Keratinocyte (primary cell): ENCODE measurements around the gene SRSF4. TPM values are rescaled to one million over a fixed set of nuclear protein-coding genes. Genes with fewer than 3 reads are reported as not detected.

Source experiments
- DNase-seq: peaks from one replicate; pipeline ENCODE4 v3.0.0-alpha.2; 2011; ENCODE audit warnings: low read depth, missing footprints, low spot score
- FAIRE-seq: peaks from 2 replicates; lab custom pipeline; 2011; peaks lifted over from hg19 to GRCh38; lab: Jason Lieb, UNC
- H2AFZ ChIP-seq: 2 replicates; pipeline ENCODE4 v1.6.0; 2012; ENCODE audit warnings: low read length, control low read depth, inconsistent platforms; ENCODE audit not compliant: control insufficient read depth
- H3K27ac ChIP-seq: 2 replicates; pipeline ENCODE4 v1.5.1; 2011; ENCODE audit warnings: low read length; ENCODE audit not compliant: control insufficient read depth, insufficient read depth
- H3K27me3 ChIP-seq: 3 replicates; pipeline ENCODE4 v1.6.0; 2011; ENCODE audit warnings: low read length; ENCODE audit not compliant: control insufficient read depth, insufficient read depth; ENCODE audit errors: extremely low read depth
- H3K36me3 ChIP-seq, 2 experiments: 2 replicates in 1 of 2; 3 replicates in 1 of 2; pipeline ENCODE4 v1.5.1; 2011; ENCODE audit warnings: low read length in 2 of 2, mild to moderate bottlenecking in 1 of 2; ENCODE audit not compliant: control insufficient read depth in 2 of 2, insufficient read depth in 2 of 2; ENCODE audit errors: extremely low read depth in 1 of 2
- H3K4me1 ChIP-seq: 3 replicates; pipeline ENCODE4 v1.5.1; 2011; ENCODE audit warnings: low read length; ENCODE audit not compliant: control insufficient read depth, insufficient read depth; ENCODE audit errors: extremely low read depth
- H3K4me2 ChIP-seq: 3 replicates; pipeline ENCODE4 v1.6.0; 2011; ENCODE audit warnings: low read depth, low read length; ENCODE audit not compliant: control insufficient read depth, insufficient read depth; ENCODE audit errors: extremely low read depth
- H3K4me3 ChIP-seq, 3 experiments: fragments of 200-600 bp in 1 of 3; sonication (generic) in 1 of 3; 2 replicates in 2 of 3; 3 replicates in 1 of 3; pipeline ENCODE4 v1.5.1; 2011 to 2016; ENCODE audit warnings: low read length in 3 of 3, mild to moderate bottlenecking in 3 of 3, control low read depth in 2 of 3, inconsistent platforms in 1 of 3, low read depth in 1 of 3, mixed read lengths in 1 of 3, mixed run types in 1 of 3, moderate library complexity in 1 of 3; ENCODE audit not compliant: control insufficient read depth in 2 of 3, insufficient read depth in 2 of 3; ENCODE audit errors: extremely low read depth in 1 of 3
- H3K79me2 ChIP-seq: 2 replicates; pipeline ENCODE4 v1.6.0; 2012; ENCODE audit warnings: low read length; ENCODE audit not compliant: control insufficient read depth, insufficient read depth
- H3K9ac ChIP-seq: 3 replicates; pipeline ENCODE4 v1.6.0; 2011; ENCODE audit warnings: low read length; ENCODE audit not compliant: control insufficient read depth, insufficient read depth; ENCODE audit errors: extremely low read depth
- H3K9me1 ChIP-seq: 3 replicates; pipeline ENCODE4 v1.6.0; 2011; ENCODE audit warnings: low read length; ENCODE audit not compliant: control insufficient read depth, insufficient read depth; ENCODE audit errors: extremely low read depth
- H3K9me3 ChIP-seq: 2 replicates; pipeline ENCODE4 v1.5.1; 2012; ENCODE audit warnings: low read depth, low read length; ENCODE audit not compliant: control insufficient read depth
- H4K20me1 ChIP-seq: 3 replicates; pipeline ENCODE4 v1.6.0; 2011; ENCODE audit warnings: low read length; ENCODE audit not compliant: control insufficient read depth, insufficient read depth; ENCODE audit errors: extremely low read depth
- CTCF ChIP-seq, 3 experiments: IDR thresholded peaks in 1 of 3; conservative IDR thresholded peaks in 1 of 3; optimal IDR thresholded peaks in 1 of 3; 2 replicates in 2 of 3; 3 replicates in 1 of 3; pipeline versions ENCODE3 to v1.5.1; 2011; ENCODE audit warnings: low read length in 3 of 3, mild to moderate bottlenecking in 3 of 3, moderate library complexity in 2 of 3, control low read depth in 1 of 3, inconsistent platforms in 1 of 3; ENCODE audit not compliant: insufficient read depth in 2 of 3; ENCODE audit errors: extremely low read depth in 1 of 3
- EZH2 ChIP-seq: IDR thresholded peaks from one replicate; pipeline ENCODE4 v1.6.1; 2012; ENCODE audit warnings: inconsistent platforms, mild to moderate bottlenecking, low read length, moderate library complexity
- dilution Hi-C: fragments of 300-500 bp; cut with MboI; formaldehyde crosslinking; loops from one replicate; pipeline ENCODE4 v1.7.0; 2020; ENCODE audit warnings: low sequenced_read_pairs; ENCODE audit not compliant: extremely low pct_ligation_motif_present
- polyA plus RNA-seq, 5 experiments: library from polyadenylated mRNA; depleted of rRNA in 3 of 5; stranded (reverse) in 3 of 5; stranded (forward) in 1 of 5; unstranded in 1 of 5; fragments of >200 nt; gene quantifications; 1 replicate in 1 of 5; 2 replicates in 3 of 5; 3 replicates in 1 of 5; pipeline versions ENCODE4 v1.2.1 to v1.2.3, GENCODE V29; 2011 to 2012; ENCODE audit warnings: missing spikeins in 2 of 5, low read depth in 1 of 5, low replicate concordance in 1 of 5

The SRSF4 gene
- polyA plus RNA-seq, 1 donor (not counting 4 experiments of a cell fraction or from before 2014, with no cell fraction given): 51.0 TPM

- dilution Hi-C loops: loop anchor here (25.0 kb wide), 1 partner anchor 137 kb away; no protein-coding TSS in a partner anchor
- H3K9me3 ChIP-seq: no peaks in the 10 kb centered on the region
- no peak for FAIRE-seq
These were observed 43.7 kb upstream of the SRSF4 start for GRCh38 chr1:29225361-29225760.

DNA sequence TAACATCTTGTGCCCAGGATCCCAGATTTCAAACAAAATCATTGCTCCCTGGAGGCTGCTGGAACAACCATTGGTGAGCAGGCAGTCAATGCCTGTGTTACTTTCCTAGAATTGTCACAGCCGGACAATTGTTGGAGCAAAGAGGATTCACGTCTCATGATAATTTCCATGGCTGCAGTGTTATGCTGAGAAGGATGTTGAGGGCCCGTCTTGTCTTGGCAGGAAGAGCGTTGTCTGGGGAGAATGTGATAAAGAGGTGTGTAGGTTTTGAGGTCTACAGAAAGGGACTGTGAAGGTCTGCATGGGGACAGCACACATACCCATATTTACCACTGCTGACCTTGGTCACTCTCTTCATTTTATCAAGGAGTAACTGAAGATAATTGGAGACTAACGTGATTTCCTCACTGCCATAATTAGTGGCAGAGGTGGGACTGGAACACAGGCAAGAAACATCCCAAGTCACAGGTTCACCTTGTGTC lies 42.7 kb upstream of the SRSF4 start:
- Histone ChIP-seq H3K27ac (no peak overlapping the region), H3K9me3 (no peaks in the 10 kb centered on the region), H3K9ac (no peak overlapping the region), H3K4me3 (no peak overlapping the region), H2AFZ (no peak overlapping the region), H3K4me1 (peaks cover 6% of the 10 kb centered on the region), H3K36me3 (peaks cover 7 to 10% of the 10 kb centered on the region in 2 experiments), H4K20me1 (no peaks in the 10 kb centered on the region), H3K9me1 (no peaks in the 10 kb centered on the region), H3K4me2 (no peak overlapping the region), H3K79me2 (peaks cover 14% of the 10 kb centered on the region), H3K27me3 (no peaks in the 10 kb centered on the region)
- TF ChIP-seq CTCF (optimal IDR thresholded peaks at IDR 0.05 in 1 of 3, IDR thresholded peaks at IDR 0.05 in 1 of 3, conservative IDR thresholded peaks at IDR 0.05 in 1 of 3; ENCODE audit: extremely low read depth in 1 of 3, insufficient read depth in 2 of 3, low read length in 3 of 3): no peak
- no peak for TF ChIP-seq EZH2
- dilution Hi-C loops: no loop called here
- DNase-seq (no peak), FAIRE-seq (no peak)

More at GRCh38 chr1:29225361-29225760, 43.7 kb upstream of the SRSF4 start:
- Histone ChIP-seq H3K27ac (no peak overlapping the region), H3K4me2 (no peak overlapping the region), H3K27me3 (no peaks in the 10 kb centered on the region), H2AFZ (no peak overlapping the region), H3K4me3 (no peak overlapping the region), H3K79me2 (peaks cover 23% of the 10 kb centered on the region), H3K4me1 (peaks cover 13% of the 10 kb centered on the region), H4K20me1 (no peaks in the 10 kb centered on the region), H3K9me1 (no peaks in the 10 kb centered on the region), H3K9ac (no peak overlapping the region), H3K36me3 (peaks cover 7 to 10% of the 10 kb centered on the region in 2 experiments)
- no peak for DNase-seq
- TF ChIP-seq EZH2: no peak
- no peak for TF ChIP-seq CTCF (optimal IDR thresholded peaks at IDR 0.05 in 1 of 3, IDR thresholded peaks at IDR 0.05 in 1 of 3, conservative IDR thresholded peaks at IDR 0.05 in 1 of 3; ENCODE audit: extremely low read depth in 1 of 3, insufficient read depth in 2 of 3, low read length in 3 of 3)
